Measurements from ENCODE around the gene ZNF79. TPM values are rescaled to one million over a fixed set of nuclear protein-coding genes. Genes with fewer than 3 reads are reported as not detected.

Gene ZNF79
- total RNA-seq, 1 experiment from 2014 or later: 11.6 TPM

DNA sequence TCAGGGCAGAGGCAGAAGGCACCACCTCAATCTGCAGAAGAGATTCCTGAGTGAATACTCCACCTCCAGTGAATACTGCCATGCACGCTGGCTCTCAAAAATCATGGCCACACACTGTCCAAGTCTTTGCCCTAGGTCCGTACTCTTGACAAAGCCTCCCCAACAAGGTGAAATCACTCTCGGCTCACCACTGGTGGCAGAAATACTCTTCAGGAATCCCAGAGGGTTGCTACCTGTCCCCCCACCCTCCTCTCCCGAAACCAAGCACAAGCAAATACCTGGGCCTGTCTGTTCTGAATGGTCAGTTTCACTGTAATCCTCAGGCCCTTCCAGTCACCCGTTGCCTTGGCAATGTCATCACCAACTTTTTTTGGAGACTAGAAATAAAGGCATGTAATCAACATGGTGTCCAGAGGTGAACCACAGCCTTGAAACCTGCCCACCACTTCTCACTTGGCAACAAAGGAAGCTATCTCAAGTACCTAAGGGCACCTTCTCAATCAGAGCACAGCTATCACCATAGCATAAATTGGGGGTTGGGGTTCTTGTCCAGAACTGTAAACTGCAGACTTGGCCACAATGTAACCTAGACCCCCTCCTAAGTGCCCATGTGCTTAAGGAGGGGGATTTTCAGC, 25.3 kb downstream of the ZNF79 start:
- ChIA-PET CTCF (no interaction called here), POLR2A (ENCODE audit: low non-redundant PET) (no interaction called here)
- H3K36me3 ChIP-seq (ENCODE audit: insufficient read depth, low read length, poor library complexity, severe bottlenecking): peaks cover 65% of the 10 kb centered on the region
- no peak for DNase-seq (ENCODE audit: low spot score)
- H3K4me1 ChIP-seq (ENCODE audit: insufficient read depth, low read length, poor library complexity, severe bottlenecking): peaks cover 14% of the 10 kb centered on the region
- H3K4me3 ChIP-seq (ENCODE audit: low read depth, low read length, poor library complexity, severe bottlenecking): peak overlapping the region; percentile 84
- intact Hi-C loops (cut with micrococcal nuclease; ENCODE audit: unreplicated experiment): no loop called here
- BruUV-seq (replicated peaks): no TSS peak
- peaks cover 2% of the 10 kb centered on the region for H3K9me3 ChIP-seq (ENCODE audit: low read depth, low read length, poor library complexity, severe bottlenecking)
- TF ChIP-seq, protein P1, sequence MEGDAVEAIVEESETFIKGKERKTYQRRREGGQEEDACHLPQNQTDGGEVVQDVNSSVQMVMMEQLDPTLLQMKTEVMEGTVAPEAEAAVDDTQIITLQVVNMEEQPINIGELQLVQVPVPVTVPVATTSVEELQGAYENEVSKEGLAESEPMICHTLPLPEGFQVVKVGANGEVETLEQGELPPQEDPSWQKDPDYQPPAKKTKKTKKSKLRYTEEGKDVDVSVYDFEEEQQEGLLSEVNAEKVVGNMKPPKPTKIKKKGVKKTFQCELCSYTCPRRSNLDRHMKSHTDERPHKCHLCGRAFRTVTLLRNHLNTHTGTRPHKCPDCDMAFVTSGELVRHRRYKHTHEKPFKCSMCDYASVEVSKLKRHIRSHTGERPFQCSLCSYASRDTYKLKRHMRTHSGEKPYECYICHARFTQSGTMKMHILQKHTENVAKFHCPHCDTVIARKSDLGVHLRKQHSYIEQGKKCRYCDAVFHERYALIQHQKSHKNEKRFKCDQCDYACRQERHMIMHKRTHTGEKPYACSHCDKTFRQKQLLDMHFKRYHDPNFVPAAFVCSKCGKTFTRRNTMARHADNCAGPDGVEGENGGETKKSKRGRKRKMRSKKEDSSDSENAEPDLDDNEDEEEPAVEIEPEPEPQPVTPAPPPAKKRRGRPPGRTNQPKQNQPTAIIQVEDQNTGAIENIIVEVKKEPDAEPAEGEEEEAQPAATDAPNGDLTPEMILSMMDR (conservative IDR thresholded peaks at IDR 0.05; ENCODE audit: low read depth, low read length): no peak
- TF ChIP-seq EZH2 (IDR thresholded peaks at IDR 0.05; ENCODE audit: borderline replicate concordance, low read depth, low read length, poor library complexity, severe bottlenecking): no peak
- no peaks in the 10 kb centered on the region for H3K27me3 ChIP-seq (replicated peaks; ENCODE audit: insufficient read depth, low read depth, low read length, poor library complexity)
- H3K27ac ChIP-seq (ENCODE audit: low read depth, low read length, poor library complexity, severe bottlenecking): peak overlapping the region; percentile 96

DNA sequence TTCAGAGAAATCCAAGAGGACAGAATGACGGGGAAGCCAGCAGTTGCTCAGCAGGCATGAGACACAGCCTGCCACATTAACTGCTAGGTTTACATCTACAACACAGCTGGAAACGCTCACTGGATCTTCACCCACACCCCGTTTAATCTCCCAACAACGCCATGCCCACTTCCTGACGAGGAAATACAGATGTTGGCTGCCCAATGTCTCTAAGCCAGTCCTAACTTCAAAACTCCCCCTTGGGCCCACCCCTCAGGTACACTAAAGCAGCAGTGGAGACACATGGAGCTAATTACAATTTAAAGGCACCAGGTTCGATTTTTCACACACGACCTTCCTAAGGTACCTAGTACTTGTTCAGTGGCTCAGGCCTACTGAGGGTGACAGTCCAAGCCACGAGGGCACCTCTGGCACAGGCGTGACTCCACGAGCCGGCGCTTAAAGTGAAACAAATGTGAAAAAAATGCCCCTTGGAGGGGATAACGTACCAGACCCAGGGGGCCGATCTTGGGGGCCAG, 26.1 kb downstream of the ZNF79 start:
- POLR2A ChIA-PET (ENCODE audit: low non-redundant PET): no interaction called here
- intact Hi-C loops (cut with micrococcal nuclease; ENCODE audit: unreplicated experiment): no loop called here

DNA sequence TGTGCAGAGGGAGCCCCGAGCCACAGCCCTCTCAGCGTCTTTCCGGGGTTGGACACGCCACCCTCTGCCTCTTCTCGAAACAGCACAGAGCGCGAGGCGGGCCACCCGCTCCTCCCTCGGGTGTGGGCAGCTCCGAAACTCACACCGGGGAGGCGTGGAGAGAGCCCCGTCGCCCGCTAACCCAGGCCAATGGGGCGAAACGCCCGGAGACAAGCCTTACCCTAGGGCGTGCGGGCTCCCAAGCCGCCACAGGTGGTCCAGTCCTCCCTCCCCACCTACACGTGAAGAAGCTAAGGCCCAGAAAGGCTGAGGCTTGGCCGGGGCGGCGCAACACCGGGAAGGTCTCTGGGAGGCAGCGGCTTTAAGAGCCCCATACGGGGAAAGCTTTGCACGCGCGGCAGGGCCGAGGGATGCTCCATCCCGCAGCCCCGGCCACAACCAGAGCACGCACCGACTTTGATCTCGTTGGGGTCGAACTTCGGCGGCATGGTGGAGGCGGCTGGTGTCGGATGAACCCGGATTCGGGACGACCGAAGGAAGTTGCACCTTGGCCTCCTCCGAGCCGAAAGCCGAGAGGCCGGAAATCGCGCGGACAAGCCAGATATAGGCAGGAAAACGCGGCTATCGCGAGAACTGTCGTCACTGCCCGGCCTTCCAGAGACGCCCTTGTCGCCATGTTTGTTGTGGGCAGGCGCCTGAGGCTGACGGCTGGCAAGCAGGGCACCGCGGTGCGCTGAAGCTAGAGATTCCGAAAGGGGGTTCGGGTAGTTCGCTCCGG, 26.8 kb downstream of the ZNF79 start, which contains the start of the genes LRSAM1 and RPL12:
Gene LRSAM1 (plus strand): TSS at position 681 of the 778 bp plus-strand sequence. CDS start 3,018 bp downstream, outside the sequence.
Gene RPL12 (minus strand): TSS at position 577 of the 778 bp plus-strand sequence. CDS start 89 bp downstream, at position 488.
- no peaks in the 10 kb centered on the region for H3K27me3 ChIP-seq (replicated peaks; ENCODE audit: insufficient read depth, low read depth, low read length, poor library complexity)
- H3K9me3 ChIP-seq (ENCODE audit: low read depth, low read length, poor library complexity, severe bottlenecking): no peaks in the 10 kb centered on the region
- TF ChIP-seq, protein P1 (conservative IDR thresholded peaks at IDR 0.05; ENCODE audit: low read depth, low read length): no peak
- no peak for TF ChIP-seq EZH2 (IDR thresholded peaks at IDR 0.05; ENCODE audit: borderline replicate concordance, low read depth, low read length, poor library complexity, severe bottlenecking)
- BruUV-seq (replicated peaks): no TSS peak
- intact Hi-C loops (cut with micrococcal nuclease; ENCODE audit: unreplicated experiment): no loop called here
- peak within 1 kb of the TSS; percentile 84 for H3K4me3 ChIP-seq (ENCODE audit: low read depth, low read length, poor library complexity, severe bottlenecking)
- CTCF ChIA-PET: no interaction called here
- peaks cover 56% of the 10 kb centered on the region for H3K36me3 ChIP-seq (ENCODE audit: insufficient read depth, low read length, poor library complexity, severe bottlenecking)
- DNase-seq (ENCODE audit: low spot score): peak; percentile 95
- peak within 1 kb of the TSS; percentile 96 for H3K27ac ChIP-seq (ENCODE audit: low read depth, low read length, poor library complexity, severe bottlenecking)
- peaks cover 14% of the 10 kb centered on the region for H3K4me1 ChIP-seq (ENCODE audit: insufficient read depth, low read length, poor library complexity, severe bottlenecking)
- POLR2A ChIA-PET (ENCODE audit: low non-redundant PET): interaction anchor here (0.5 kb wide), 1 partner anchor 133 kb away, joined by 4 read pairs; no protein-coding TSS in a partner anchor

More for the DNA sequence above, 26.1 kb downstream of the ZNF79 start:
- BruUV-seq (replicated peaks): no TSS peak
- Histone ChIP-seq H3K4me3 (ENCODE audit: low read depth, low read length, poor library complexity, severe bottlenecking) (peak overlapping the region; percentile 84), H3K9me3 (ENCODE audit: low read depth, low read length, poor library complexity, severe bottlenecking) (no peaks in the 10 kb centered on the region), H3K27me3 (replicated peaks; ENCODE audit: insufficient read depth, low read depth, low read length, poor library complexity) (no peaks in the 10 kb centered on the region), H3K4me1 (ENCODE audit: insufficient read depth, low read length, poor library complexity, severe bottlenecking) (peaks cover 14% of the 10 kb centered on the region), H3K27ac (ENCODE audit: low read depth, low read length, poor library complexity, severe bottlenecking) (peak overlapping the region; percentile 96), H3K36me3 (ENCODE audit: insufficient read depth, low read length, poor library complexity, severe bottlenecking) (peaks cover 59% of the 10 kb centered on the region)
- CTCF ChIA-PET: no interaction called here
- TF ChIP-seq, protein P1 (conservative IDR thresholded peaks at IDR 0.05; ENCODE audit: low read depth, low read length): no peak
- no peak for TF ChIP-seq EZH2 (IDR thresholded peaks at IDR 0.05; ENCODE audit: borderline replicate concordance, low read depth, low read length, poor library complexity, severe bottlenecking)
- DNase-seq (ENCODE audit: low spot score): peak; percentile 51
